NCI-H748 (cell line): ENCODE results near the gene RPL3.

Experiments used
- DNase-seq: peaks from one replicate; lab custom pipeline; 2025; ENCODE audit not compliant: unreplicated experiment; lab: John Stamatoyannopoulos, UW

The RPL3 gene

DNA sequence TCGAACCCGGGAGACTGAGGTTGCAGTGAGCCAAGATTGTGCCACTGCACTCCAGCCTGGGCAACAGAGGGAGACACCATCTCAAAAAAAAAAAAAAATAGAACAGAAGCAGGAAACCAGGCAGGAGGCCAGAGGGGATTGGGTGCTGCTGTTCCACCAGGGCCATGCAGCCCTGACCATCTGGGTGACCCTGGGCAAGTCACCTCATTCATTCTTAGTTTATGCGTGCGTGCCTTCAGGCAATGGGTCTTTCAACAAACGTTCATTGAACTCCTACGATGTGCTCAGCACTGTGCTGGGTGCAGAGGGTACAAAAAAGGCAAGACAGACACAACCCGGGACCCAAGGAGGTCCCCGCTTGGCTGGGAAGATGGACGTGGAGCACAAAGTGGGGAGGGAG lies 18.3 kb downstream of the RPL3 start:
- DNase-seq = no peak

DNA sequence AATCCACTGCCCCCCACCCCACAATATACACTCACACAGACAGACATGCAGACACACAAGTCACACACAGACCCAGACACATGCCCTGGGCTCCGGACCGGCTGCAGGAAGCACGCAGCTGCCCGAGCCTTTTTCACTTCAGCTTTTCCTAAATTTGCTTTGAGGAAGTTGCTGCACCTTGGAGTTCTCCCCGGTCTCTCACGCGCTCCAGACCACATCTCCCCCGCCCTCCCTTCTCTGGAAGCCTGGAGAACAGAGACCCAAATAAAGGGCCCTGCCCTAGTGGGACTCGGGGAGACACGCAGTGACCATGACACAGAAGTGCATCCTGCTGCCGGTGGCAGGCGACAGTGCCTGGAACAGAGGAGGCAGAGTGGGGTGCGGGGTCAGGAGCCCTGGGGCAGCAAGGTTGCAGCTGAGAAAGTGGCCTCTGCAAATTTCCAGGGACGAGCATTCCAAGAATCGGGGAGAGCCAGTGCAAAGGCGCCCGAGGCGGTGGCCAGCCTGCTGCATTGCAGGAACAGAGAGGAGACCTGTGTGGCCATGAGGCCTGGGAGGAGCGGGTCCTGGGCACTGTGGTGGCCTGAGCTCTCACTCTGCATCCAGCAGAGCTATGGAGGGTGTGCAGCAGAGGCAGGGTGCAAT lies 19.1 kb downstream of the RPL3 start:
- no peak for DNase-seq

DNA sequence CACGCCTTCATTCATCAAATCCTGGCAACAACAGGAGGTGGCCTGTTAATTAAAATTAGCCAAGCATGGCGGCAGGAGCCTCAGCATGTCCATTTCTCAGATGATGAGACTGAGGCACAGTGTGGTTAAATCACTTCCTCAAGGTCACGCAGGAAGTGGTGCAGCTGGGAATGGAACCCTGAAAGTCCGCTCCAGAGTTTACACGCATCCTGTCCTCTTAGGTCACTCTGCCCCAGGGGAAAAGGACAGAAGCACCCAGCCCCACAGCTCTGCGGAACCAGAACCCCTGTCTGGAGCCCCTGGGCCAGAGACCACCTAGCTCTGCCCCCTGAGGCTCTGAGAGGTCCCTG lies 19.6 kb downstream of the RPL3 start:
- DNase-seq = no peak

DNA sequence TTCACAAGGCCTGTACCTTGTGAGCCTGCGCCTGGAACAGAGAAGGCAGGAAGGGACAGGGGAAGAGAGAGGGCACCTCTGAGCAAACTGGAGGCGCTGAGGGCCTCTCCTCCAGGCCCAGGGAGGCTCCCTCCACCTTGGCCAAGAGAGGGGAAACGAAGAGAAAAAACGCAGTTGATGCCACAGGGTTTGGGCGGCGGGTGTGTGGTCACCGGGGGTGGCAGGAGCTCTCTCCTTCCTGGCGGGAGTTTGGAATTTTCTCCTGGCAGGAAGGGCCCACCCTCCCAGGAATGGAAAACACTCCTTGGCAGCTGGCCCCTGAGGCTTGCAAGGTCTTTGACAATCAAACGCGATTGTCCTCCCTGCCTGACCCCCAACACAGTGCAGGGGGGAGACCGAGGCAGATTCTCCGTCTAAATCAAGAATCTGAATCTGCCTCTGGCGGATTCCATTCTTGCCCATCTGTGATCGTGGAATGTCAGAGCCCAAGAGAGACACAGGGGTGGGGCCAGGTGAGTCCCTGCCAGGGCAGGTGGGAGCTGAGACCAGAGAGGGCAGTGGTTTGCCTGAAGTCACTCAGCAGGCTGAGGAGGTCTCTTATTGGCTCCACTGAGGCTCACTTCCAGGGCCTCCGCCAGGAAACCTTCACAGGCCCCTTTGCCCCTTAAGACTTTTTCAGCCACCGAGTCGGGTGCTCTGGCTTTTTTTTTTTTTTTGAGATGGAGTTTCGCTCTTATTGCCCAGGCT lies 21.0 kb downstream of the RPL3 start:
- DNase-seq = no peak

DNA sequence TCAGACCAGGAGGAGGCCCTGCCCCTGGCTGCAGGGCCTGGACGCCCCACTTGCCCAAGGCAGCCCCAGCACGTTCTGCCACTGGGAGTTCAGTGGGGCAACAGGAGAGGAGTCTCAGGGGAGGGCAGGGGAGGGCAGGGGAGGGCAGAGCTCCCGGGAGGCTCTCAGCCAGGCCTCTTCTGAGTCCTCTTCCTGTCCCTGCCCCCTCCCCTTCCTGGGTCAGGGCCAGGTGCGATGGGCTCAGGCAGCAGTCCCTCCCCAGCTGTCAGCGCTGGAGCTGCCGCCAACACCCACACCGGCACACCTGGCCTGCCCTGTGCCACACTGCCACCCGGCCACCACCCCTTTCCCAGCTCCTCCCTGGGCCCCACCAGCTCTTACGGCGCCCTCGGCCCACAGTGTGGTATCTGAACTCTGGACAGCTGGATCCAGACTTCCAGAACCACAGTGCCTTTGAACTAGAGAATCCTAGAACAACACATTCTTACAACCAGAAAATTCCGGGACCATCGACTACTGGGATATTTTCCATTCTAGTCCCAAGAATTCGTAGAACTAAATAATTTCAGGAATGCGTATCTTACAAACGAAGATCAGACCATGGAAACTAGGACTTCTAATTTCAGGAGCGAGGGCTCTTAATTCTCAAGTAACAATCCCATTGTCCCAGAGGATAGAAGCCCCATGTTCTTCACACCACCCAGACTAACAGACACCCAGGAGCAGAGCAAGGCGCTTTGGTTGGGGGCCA lies 21.8 kb downstream of the RPL3 start:
- peak; percentile 20 for DNase-seq

DNA sequence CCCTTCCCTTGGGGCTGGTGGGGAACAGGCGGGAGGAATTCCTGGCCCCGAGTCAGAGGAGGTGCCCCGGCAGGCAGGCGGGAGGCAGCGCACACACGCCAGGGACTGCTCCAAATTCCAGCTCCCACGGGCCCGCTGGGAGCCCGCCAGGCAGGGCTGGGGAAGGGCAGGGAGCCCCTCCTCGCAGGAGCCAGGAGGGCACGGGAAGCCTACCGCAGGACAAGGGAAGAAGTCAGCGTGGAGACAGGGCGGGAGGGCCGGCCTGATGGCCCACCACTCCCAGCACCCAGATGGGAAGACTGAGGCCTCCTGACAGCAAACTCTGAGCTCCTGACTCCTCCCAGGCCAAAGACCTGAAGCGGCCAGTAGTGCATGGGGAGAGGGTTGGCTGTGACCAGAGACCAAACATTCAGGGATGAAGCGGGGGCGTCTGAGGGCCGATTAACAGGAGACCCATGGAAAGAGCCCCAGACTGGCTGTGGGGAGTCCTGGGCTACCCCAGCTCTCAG lies 22.4 kb downstream of the RPL3 start:
- no peak for DNase-seq

DNA sequence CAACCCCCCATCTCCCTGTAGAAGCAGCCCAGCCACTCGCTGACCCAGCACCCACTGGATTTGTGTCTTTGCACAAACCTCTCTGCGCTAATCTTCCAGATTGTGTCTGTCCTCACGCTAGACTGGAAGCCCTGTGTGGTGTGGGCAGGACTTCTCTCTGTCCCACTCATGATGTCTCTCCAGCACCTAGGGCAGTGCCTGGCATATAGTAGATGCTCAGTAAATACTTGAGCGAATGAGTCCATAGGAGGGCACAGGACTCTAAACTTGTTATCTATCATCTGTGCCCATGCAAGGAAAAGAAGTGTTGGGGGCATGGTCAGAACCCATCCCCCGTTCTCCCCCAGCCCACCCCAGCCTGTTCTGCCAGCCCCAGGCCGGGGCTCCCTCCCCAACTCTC lies 22.9 kb downstream of the RPL3 start:
- DNase-seq = no peak

DNA sequence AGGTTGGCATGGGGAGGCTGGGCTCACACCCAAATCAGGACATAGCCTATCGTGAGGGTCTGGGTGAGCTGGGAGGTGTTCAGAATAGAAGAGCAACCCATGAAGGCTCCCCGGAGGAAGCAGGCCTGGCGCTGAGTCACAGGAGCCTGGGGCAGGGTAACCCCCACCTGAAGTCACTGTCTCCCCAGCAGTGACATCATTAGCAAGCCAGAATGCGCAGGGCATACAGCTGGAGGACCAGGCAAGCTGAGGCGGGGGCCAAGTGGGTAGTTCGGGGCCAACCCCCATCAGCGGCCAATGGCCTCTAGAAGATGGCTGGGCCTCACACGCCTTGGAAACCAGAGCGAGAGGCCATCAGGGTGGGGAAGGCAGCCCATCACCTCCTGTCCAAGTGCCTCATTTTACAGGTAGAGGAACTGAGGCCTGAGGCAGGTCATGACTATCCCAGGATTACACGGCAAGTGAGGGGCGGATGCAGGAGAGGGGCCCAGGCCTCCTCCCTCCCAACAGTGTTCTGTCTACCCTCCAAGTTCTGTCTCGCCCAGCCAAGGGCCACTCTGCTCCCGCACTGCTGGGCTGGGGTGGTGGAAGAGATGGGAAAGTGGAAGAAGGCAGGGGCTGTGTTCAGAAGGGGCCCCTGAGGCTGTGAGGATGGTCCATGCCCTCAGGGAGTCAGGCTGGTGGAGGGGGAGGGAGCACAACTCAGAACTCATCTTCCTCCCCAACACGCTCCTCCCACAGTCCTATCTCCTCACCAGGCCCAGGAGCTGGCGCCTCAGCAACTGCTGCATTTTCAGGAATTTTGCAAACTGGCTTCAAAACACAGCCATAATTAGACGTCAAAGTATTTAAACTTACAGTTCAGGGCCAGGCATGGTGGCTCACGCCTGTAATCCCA lies 24.6 kb downstream of the RPL3 start:
- DNase-seq = no peak

DNA sequence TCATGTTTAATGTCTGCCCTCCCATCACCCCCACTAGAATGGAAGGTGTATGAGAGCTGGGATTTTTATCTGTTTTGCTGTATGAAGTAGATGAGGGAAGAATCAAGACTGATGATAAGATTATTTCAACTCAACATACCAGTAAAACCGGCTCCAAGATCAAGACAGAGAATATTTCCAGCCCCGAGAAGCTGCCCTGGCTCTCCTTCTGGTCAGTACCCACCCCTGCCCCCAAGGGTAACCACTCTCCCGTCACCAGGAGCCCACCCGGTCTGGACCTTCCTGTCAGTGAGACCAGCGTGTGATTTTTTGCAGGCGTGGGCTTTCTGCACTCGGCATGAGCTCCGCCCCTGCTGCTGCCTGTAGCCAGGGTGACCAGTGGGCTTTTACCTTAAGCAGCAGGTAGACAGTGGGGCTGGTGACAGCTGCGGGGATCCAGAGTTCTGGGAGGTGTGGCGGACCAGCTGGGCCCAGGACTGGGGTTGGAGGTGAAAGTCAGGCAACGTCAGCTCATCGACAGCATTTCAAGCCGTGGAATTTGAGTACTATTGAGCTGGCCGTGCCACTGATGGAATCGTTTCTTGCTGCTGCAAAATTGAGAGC lies 25.6 kb downstream of the RPL3 start:
- DNase-seq = no peak

DNA sequence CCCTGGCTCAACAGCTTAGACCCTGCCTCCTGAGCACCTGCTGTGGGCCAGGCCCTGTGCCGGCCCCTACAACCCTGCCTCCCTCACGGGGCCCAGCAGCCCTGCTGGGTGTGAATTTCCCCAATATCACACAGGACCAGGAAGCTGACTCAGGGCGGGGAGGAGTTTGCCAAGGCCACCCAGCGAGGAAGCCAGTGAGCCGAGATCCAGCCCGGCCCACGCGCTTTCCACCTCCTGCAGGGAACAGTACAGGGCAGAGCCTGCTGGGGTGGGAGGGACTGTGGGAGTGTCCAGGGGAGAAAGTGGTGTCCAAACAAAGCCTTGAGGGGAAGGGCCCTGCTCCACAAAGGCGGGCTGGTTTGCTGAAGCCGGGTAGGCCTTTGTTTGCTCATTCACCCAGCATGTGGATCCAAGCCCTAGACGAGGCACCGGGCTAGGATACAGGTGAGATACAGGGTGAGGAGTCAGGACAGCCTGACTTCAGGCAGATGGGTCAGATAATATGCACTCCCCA lies 26.8 kb downstream of the RPL3 start:
- peak; percentile 51 for DNase-seq

DNA sequence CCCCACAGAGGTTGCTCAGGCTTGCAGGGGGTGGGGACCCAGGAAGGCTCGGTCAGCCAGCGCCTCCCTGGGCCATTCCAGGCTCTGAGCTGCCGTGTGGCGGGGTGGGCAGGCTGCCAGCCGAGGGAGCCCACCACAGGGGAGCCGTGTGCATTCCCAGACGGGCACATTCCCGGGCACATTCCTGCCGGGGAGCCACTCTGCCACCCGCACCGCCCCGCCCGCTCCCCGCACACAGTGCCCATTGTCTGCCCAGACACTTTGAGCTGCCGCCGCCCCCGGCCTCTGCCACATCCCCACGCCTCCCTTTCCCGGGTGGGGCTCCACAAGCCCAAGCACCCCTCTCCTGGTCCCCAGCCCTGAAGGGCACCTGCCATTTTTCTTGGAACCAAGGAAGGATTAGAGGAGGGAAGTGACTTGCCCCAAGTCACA lies 27.4 kb downstream of the RPL3 start:
- no peak for DNase-seq

DNA sequence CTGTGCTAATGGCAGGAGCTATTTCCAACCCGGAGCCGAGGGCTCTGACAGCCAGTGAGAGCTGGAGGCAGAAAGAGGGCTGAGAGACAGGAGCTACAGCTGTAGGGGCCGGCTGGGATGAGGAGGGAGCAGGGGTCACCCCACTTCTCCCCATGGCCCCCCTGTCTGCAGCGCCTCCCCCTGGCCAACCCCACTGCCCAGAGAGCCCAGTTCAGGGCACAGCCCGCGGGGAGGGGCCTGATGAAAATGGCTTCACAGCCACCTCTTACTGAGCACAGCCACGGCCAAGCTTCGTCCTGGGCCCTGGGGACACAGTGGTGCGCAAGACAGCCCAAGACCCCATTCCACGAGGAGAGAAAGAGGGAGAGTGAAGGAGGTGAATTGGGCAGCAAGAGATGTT lies 27.9 kb downstream of the RPL3 start:
- no peak for DNase-seq

DNA sequence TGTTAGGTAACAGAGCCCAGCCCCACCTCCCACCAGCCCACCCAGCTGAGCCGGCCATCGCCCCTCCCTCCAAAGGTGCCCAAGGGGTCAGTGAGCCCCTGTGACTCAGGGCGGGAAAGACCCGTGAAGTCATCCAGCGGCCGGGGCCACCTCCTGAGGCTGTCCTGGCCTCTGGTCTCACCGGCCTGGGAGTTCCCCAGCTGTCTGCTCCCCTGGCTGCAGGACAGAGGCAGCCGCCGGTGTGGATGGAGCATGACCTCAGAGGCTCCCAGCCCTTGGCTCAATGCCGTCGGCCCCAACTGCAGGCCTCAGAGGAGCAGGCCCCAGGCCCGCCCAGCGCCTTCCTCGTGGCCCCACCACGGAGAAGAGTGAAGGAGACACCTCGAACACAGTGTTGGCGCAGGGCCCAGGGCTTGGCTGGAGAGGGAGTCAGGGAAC lies 28.7 kb downstream of the RPL3 start:
- DNase-seq = no peak

DNA sequence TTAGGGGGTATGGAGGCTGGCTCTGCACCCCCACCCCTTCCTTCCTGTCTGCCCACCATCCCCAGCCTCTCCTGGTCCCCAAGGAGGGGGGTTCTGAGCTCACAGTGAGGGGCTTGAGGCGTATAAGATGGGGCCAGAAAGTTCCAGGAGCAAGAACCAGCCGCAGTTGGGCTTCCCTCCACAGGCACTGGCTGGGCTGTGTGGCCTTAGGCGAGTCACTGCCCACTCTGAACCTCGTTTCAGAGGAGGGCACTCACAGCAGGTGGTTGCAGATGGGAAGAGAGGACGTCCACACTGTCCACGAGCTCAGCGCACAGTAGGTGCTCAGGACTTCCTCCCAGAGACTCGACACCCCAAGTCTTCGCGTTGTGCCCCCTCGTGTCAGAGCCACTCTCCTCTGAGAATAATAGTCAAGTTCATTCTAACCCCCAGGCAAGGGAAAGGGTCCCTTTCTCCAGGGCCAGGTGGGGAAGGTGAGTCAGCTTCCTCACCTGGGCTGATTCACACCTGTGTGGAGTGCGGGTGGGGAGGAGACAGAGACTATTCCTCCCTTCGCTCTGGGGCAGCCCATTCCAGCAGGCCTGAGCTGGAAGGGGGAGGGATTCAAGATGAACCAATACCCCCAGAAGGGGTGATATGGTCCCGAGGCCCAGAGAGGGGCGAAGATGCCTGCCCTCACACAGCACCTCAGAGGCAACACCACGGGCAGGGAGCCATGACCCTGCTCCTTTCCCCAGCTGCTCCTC lies 29.3 kb downstream of the RPL3 start:
- DNase-seq = no peak

DNA sequence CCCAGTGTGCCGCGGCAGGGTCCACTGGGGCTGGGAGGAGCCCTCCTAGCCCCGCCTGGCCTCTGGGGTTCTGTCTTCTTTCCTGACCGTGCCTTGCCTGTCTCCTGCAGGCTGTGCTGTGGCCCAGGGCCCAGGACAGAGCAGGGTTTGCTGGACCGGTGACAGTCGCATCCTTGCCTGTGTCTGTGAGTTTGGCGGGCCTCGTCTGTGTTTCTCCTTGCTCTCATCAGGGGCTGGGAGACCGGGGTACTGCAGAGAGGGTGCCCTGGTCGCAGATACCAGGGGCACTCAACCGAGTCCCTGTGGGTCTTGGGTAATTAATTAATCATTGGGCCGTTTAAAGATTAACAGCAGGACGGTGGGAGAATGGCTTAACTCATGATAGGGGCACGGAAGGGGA lies 29.9 kb downstream of the RPL3 start:
- no peak for DNase-seq

DNA sequence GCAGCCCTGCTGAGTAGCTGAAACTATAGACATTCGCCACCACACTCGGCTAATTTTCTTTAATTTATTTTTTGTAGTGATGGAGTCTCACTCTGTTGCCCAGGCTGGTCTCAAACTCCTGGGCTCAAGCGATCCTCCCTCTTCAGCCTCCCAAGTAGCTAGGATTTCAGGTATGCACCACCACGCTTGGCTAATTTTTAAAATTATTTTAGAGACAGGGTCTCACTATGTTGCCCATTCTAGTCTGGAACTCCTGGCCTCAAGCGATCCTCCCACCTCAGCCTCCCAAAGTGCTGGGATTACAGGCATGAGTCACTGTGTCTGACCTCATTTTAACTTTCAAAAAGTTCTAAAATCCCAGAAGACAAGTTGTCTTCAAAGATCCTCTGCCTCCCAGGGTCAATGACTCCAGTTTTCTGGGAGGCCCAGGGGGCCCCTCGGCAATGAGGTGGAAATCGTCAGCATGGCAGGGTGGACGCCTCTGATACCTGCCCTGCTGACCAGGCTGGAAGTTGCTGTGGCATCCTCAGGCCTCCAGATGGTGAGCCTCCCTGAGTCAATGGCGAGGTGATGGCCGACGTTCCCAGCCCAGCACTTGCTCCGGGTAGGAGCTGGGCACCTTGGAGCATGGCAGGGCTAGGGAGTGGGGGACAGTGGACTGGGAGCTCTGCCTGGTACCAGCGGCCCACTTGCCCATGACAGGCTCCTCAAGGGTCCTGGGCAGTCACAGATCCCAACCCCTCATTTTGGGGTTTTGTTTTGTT lies 31.1 kb downstream of the RPL3 start:
- no peak for DNase-seq

DNA sequence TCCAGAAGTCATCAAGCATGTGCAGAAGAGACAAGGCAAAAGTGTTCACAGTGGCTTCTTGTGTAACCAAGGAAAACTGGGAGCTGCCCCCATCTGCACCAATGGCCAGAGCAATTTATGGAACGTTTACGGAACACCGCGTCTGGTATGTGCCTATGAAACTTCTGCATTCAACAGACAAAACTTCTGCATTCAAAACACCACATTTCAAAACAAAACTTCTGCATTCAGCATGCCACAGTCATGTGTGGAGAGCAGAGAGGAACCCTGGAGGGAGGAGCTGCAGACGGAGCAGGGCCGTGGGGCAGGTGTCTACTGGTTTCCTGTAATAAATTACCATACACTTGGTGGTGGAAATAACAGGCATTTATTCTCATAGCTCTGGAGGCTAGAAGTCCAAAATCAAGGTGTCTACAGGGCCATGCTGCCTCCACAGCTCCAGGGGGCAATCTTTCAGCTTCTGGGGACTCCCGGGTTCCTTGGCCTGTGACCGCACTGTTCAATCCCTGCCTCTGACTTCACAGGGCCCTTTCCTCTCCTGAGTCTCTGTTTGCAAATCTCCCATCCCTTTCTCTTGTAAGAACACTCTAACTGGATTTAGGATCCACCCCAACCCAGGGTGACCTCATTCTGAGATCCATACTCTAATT lies 32.2 kb downstream of the RPL3 start:
- no peak for DNase-seq

DNA sequence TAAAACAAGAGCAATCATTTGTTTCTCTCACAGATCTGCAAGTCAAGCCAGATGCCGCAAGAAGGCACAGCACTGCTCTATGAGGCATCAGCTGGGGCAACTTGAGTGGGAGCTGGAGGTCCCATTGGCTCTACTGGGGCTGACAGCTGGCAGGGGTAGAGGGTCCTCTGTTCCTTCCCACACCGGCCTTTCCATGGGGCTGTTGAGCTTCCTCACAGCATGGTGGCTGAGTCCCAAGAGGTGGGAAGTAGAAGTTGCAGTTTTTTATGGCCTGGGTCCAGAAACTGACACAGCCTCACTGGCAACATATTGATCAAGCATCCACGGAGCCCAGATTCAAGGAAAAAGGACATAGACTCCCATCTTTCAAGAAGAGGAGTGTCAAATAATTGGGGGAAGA lies 34.4 kb downstream of the RPL3 start:
- DNase-seq = no peak
